Prostate gland (tissue), 2 donors: ENCODE data around the gene CCDC144A. TPM values are rescaled to one million over a fixed set of nuclear protein-coding genes. Genes with fewer than 3 reads are reported as not detected.
"Not testable (repeated sequence)": the region's sequence is repeated elsewhere in the genome, so short reads cannot be mapped to it uniquely, and the experiment has no call there.

Experiments used
- DNase-seq: peaks from one replicate; pipeline ENCODE4 v3.0.0-alpha.2; 2019; ENCODE audit warnings: low spot score
- H3K27ac ChIP-seq, 2 donors: fragments of 200-600 bp; sonication (generic); 2 replicates each; pipeline ENCODE4 v1.5.1; 2017 to 2019
- H3K27me3 ChIP-seq: fragments of 200-600 bp; sonication (generic); replicated peaks from 2 replicates; pipeline ENCODE4 v1.5.1; 2019; ENCODE audit not compliant: insufficient read depth
- H3K36me3 ChIP-seq, 2 donors: fragments of 200-600 bp; sonication (generic); 1 replicate in 1 of 2; 2 replicates in 1 of 2; pipeline versions ENCODE4 v1.5.1 to v1.8.1; 2017 to 2019
- H3K4me1 ChIP-seq: fragments of 200-600 bp; sonication (generic); replicated peaks from 2 replicates; pipeline ENCODE4 v1.5.1; 2019
- H3K4me3 ChIP-seq, 2 donors: fragments of 200-600 bp; sonication (generic); 2 replicates each; pipeline ENCODE4 v1.5.1; 2017 to 2019
- H3K9me3 ChIP-seq: fragments of 200-600 bp; sonication (generic); 2 replicates; pipeline ENCODE4 v1.5.1; 2017
- CTCF ChIP-seq, 4 experiments: fragments of 200-600 bp in 2 of 4; fragments of 450-650 bp in 2 of 4; sonication (generic) in 2 of 4; IDR thresholded peaks; 1 replicate in 3 of 4; 2 replicates in 1 of 4; pipeline ENCODE4 v1.5.1; 2016 to 2019; ENCODE audit warnings: antibody characterized with exemption in 4 of 4, mild to moderate bottlenecking in 2 of 4, moderate library complexity in 2 of 4
- POLR2A ChIP-seq: fragments of 450-650 bp; IDR thresholded peaks from one replicate; pipeline ENCODE4 v1.6.1; 2016; ENCODE audit warnings: antibody characterized with exemption, mild to moderate bottlenecking
- WGBS: methylation state at CpG from one replicate; pipeline ENCODE4 v1.1.5; 2018; 5-methylcytosine and 5-hydroxymethylcytosine counted together
- intact Hi-C: fragments of 100-400 bp; cut with DNase I; formaldehyde crosslinking; loops from one replicate; pipeline ENCODE4 v1.14.2; 2022
- small RNA-seq, 2 donors: library from RNA; depleted of rRNA; stranded (forward); fragments of <200 nt; gene quantifications; one replicate each; pipeline ENCODE3, GENCODE V24; 2016
- total RNA-seq, 2 donors: library from RNA; depleted of rRNA; stranded (reverse); fragments of >200 nt; gene quantifications; one replicate each; pipeline ENCODE4 v1.1.0, GENCODE V29; 2016

The CCDC144A gene
- total RNA-seq, 2 donors from 2014 or later, result 0.68 to 24.7 TPM

DNA sequence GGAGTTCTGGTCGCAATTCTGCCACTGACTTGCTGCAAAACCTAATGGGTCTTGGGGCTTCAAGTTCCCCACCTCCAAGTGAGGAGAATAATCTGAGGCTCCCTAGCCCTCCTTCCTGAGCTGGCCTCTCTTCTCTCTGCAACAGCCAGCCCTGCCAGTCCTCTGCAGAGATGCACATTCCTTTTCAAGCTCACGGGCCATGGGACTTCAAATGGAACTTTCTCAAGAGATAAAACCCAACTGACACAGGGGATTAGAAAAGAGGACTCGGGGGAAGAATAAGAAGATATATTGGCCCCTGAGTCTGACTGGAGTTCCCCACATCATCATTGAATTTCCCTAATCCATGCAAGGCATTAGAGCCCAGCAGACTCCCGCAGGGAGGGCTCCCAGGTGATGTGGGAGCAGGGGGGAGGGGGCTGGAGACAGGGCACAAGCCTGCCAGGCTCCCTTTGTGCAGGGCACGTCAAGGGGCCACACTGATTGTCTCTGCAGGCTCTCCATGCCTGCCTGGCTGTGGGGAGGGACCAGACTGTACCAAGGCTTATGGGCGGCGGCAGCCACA is 131.0 kb downstream of the CCDC144A start:
- 73% methylated on average over 7 of the region's 7 CpGs for WGBS
- Histone ChIP-seq H3K36me3 (no peaks in the 10 kb centered on the region), H3K4me1 (no peaks in the 10 kb centered on the region), H3K27me3 (no peaks in the 10 kb centered on the region), H3K4me3 (no peak overlapping the region), H3K27ac (no peak overlapping the region), H3K9me3 (no peaks in the 10 kb centered on the region)
- TF ChIP-seq CTCF (IDR thresholded peaks at IDR 0.05), result no peak
- no peak for TF ChIP-seq POLR2A
- intact Hi-C loops, result no loop called here
- no peak for DNase-seq

DNA sequence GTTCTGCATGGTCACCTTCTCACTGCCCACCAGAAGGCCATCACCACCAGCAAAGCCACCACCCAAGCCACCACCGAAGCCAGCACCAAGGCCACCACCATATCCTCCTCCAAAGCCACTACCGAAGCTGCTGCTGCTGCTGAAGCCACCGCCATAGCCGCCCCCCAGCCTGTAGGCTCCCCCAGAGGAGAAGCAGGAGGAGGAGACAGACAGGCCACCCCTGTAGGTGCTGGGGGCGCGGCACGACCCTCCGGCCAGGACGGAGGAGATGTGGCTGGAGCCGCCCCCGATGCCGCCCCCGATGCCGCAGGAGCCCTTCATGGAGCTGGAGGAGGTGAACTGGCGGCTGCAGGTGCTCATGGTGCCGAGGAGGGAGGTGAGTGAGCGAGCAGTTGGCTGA is 132.1 kb downstream of the CCDC144A start:
- H3K9me3 ChIP-seq, H3K4me3 ChIP-seq, H3K4me1 ChIP-seq, H3K27me3 ChIP-seq, intact Hi-C loops, DNase-seq, H3K36me3 ChIP-seq, H3K27ac ChIP-seq: not testable (repeated sequence)
- WGBS, result 91% methylated on average over 15 of the region's 17 CpGs

GRCh38 chr17:16823768-16824406 is 133.8 kb downstream of the CCDC144A start:
- H3K27me3 ChIP-seq, H3K36me3 ChIP-seq, DNase-seq, H3K4me3 ChIP-seq, intact Hi-C loops, H3K4me1 ChIP-seq, H3K9me3 ChIP-seq, H3K27ac ChIP-seq: not testable (repeated sequence)
- WGBS, result 35% methylated on average over 3 of the region's 5 CpGs

Small RNA genes within 50 kb of the gene (small RNA-seq; reads per million reads assigned to genes)
- gene AC022596.1 (0 reads per million in 2 donors), gene RNU6-405P (0 reads per million in 2 donors)

Other genes with a start within 250 kb of the CCDC144A start
- 10 to 100 TPM in 1 of 2 donors, 1 to 10 TPM in 1; 5.2 to 25.8 TPM for gene LRRC75A, start 198.0 kb upstream of the CCDC144A start, total RNA-seq
- gene ZNF287, start 121.0 kb upstream of the CCDC144A start, total RNA-seq, result 10 to 100 TPM; 11.8 to 14.2 TPM
- 10 to 100 TPM in 1 of 2 donors, 1 to 10 TPM in 1; 2.9 to 11.0 TPM for gene ZNF624, start 36.4 kb upstream of the CCDC144A start, total RNA-seq